Stimulated activated CD4-positive, alpha-beta T cell treated with anti-CD3 and anti-CD28 coated beads, TNF-alpha, amount 100 ng/mL, for 1 hour (primary cell): ENCODE measurements around the gene MLXIPL.
"Not testable (repeated sequence)": the region's sequence is repeated elsewhere in the genome, so short reads cannot be mapped to it uniquely, and the experiment has no call there.

Experiments used
- DNase-seq, 3 donors: peaks; one replicate each; pipeline ENCODE4 v3.0.0-alpha.2; 2020; ENCODE audit warnings: low read depth in 3 of 3, low spot score in 1 of 3

The MLXIPL gene, protein sequence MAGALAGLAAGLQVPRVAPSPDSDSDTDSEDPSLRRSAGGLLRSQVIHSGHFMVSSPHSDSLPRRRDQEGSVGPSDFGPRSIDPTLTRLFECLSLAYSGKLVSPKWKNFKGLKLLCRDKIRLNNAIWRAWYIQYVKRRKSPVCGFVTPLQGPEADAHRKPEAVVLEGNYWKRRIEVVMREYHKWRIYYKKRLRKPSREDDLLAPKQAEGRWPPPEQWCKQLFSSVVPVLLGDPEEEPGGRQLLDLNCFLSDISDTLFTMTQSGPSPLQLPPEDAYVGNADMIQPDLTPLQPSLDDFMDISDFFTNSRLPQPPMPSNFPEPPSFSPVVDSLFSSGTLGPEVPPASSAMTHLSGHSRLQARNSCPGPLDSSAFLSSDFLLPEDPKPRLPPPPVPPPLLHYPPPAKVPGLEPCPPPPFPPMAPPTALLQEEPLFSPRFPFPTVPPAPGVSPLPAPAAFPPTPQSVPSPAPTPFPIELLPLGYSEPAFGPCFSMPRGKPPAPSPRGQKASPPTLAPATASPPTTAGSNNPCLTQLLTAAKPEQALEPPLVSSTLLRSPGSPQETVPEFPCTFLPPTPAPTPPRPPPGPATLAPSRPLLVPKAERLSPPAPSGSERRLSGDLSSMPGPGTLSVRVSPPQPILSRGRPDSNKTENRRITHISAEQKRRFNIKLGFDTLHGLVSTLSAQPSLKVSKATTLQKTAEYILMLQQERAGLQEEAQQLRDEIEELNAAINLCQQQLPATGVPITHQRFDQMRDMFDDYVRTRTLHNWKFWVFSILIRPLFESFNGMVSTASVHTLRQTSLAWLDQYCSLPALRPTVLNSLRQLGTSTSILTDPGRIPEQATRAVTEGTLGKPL

DNA sequence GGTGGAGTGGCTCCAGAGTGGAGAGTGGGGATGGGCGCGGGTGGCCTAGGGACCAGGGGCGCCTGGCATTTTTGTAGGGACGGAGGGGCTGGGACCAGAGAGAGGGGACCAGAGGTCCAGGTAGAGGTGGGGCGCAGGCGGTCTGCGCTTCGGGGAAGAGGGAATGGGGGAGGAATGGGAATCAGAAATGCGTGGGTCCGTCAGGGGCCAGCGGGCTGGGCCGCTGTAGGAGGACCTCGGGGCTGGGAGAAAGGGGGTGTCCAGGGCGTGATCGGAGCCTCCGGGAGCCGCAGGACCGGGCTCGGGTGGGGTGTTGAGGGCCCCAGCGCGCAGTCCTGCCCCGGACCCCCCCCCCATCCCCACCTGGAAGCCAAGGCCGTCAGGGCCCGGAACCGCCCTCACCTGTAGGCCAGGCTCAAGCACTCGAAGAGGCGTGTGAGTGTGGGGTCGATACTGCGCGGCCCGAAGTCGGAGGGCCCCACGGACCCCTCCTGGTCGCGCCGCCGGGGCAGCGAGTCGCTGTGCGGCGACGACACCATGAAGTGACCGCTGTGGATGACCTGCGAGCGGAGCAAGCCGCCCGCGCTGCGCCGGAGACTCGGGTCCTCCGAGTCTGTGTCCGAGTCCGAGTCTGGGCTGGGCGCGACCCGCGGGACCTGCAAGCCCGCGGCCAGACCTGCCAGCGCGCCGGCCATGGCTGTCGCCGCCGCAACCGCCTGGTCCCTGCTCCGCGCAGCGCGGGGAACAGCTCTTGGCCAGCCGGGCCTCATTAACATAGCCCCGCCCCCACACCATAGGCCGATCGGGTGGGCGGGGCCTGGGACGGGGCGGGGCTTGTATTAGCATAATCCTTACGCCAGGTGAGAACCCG is at the start of gene MLXIPL:
Gene MLXIPL (minus strand): TSS at position 725 of the 871 bp plus-strand sequence. CDS start 30 bp downstream, at position 695.
- peak in 1 of 3 donors; percentile 42 for DNase-seq

- no peak for DNase-seq
Measured at GRCh38 chr7:73671857-73672445, 47.6 kb upstream of the MLXIPL start.

DNA sequence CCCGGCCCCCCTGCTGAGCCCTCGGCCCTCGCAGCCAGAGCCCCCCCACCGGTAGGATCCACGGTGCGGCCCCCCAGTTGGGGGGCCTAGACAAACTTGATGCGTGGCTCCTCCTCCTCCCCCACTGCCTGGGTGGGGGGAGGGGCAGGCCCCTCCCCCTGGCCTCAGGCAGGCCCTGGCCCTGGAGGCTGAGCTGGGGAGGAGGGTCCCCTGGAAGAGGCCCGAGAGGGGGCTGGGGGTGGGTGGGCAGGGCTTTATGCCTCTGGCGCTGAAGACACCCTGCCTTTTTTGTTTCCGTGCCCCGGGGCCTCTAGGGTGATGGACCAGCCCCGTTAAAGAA is 47.0 kb upstream of the MLXIPL start:
- DNase-seq = no peak

- no peak for DNase-seq
Measured at GRCh38 chr7:73669858-73670385, 45.6 kb upstream of the MLXIPL start.

DNA sequence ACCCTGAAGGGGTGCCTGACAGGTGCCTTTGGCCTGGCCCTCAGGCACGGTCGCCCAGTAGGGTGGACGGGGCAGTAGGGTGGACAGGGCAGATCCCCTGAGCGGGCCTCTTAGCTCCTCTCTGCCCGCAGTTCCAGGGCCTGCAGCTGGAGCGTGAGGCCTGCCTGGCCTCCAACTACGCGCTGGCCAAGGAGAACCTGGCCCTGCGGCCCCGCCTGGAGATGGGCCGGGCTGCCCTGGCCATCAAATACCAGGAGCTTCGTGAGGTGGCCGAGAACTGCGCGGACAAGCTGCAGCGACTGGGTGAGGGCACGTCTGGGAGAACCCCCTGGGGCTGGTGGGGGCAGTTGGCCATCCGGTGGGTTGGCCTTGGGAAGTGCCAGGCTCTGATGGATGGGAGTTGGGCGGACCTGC is 45.0 kb upstream of the MLXIPL start:
- DNase-seq = no peak

- DNase-seq = no peak
Measured at GRCh38 chr7:73668886-73669230, 44.5 kb upstream of the MLXIPL start.

DNA sequence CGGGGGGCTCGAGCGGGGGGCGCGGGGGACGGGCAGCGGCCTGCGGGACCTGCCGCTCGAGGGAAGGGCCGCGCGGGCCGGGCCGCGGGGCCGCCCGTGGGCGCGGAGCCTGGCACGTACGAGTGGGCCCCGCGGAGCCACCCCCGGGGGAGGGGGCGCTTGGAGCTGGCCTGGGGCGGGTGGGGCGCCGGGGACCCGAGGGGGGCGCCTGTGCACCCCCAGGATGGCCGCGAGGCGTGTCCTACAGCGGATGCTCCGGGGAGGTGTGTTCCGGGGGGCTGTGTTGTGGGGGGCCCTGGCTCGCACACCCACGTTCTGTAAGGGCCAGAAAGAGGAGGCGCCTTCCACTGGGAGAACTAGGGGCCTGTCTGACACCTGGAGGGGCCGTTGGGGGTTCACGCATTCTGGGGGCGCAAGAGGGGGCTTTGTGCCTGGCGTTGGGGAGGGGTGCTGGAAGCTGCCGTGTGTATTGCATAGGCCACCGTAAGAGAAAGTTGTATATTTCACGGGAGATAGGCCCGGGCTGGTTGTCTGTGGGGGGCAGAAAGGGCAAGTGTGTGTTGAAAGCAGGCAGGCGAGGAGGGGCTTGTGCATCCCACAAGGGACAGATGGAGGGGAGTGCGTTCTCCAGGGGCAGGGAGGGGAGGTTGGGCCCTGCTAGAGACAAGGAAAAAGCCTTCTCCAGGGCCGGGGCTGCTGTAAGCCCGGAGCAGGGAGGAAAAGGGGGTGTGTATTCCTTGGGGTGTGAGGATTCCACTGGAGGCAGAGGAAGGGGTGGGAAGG is 44.0 kb upstream of the MLXIPL start:
- no peak for DNase-seq

DNA sequence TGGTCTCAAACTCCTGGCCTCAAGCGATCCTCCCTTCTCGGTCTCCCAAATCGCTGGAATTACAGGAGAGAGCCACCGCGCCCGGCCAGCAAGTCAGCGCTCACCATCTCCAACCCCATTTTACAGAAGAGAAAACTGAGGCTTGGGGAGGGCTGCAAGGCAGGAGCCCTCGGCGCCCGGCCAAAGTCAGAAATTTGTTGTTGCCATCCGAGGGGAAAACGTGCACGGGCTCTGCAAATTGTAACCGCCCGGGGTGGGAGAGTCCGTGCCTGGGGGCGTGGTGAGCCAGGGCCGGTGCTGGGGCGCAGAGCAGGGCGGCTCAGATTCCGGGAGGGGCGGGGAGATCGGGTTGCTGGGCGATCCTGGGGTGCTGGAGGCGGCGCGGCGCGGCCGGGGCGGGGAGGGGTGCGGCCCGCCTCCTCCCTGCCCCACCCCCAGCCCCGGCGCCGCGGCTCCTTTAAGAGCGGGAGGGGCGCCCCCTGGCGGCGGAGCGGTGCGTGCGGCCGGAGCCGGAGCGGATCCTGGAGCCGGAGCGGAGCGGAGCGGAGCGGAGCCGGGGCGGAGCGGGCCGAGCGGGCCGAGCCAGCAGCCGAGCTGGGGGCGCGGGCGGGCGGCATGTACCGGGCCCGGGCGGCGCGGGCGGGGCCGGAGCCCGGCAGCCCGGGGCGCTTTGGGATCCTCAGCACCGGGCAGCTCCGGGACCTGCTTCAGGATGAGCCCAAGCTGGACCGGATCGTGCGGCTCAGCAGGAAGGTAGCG is 43.2 kb upstream of the MLXIPL start, which contains the start of gene VPS37D:
Gene VPS37D (plus strand): TSS at position 488 of the 759 bp plus-strand sequence. CDS start 128 bp downstream, at position 616.
- DNase-seq = peak; percentile 82 to 95 (median 93)

- no peak for DNase-seq
Measured at GRCh38 chr7:73663033-73663432, 38.7 kb upstream of the MLXIPL start.

DNA sequence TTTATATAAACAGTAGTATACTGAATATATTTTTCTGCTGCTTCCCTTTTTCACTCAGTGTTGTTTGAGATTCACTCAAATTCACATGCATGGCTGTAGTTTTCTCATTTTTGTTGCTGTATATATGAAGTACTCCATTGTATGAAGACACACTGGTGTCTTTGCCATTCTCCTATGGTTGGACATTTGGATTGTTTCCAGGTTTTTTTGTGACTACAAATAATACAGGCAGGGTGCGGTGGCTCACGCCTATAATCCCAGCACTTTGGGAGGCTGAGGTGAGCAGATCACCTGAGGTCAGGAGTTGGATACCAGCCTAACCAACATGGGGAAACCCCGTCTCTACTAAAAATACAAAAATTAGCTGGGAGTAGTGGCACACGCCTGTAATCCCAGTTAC is 36.3 kb upstream of the MLXIPL start:
- not testable (repeated sequence) for DNase-seq

DNA sequence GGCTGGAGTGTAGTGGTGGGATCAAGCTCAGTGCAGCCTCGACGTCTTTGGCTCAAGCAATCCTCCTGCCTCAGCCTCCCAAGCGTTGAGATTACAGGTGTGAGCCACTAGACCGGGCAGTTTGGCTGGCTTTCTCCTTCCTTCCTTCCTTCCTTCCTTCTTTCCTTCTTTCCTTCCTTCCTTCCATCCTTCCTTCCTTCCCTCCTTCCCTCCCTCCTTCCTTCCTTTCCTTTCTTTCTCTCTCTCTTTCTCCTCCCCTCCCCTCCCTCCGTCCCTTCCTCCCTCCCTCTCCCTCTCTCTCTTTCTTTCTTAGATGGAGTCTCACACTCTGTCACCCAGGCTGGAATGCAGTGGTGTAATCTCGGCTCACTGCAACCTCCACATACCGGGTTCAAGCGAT is 35.7 kb upstream of the MLXIPL start:
- no peak for DNase-seq

GRCh38 chr7:73655309-73655708 is 31.0 kb upstream of the MLXIPL start:
- DNase-seq = not testable (repeated sequence)

- no peak for DNase-seq
Measured at GRCh38 chr7:73652541-73652949, 28.2 kb upstream of the MLXIPL start.

DNA sequence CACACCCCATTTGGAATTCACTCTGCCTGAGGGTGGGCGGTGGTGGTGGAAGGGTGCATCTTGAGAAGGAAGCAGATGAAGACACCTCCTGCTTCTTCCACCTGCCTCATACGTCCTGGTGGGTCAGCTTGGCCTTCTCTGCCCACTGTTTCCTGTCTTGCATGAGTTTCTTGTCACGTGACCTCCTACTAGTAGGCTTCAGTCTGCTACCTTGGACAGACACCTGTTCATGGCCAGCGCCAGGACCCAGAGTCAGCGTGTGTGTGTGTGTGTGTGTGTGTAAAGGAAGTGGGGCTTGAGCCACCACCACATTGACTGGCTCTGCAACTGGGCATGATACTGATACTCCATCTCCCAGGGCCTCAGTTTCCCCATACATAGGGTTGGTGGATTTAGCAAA is 26.2 kb upstream of the MLXIPL start:
- no peak for DNase-seq

- no peak for DNase-seq
Measured at GRCh38 chr7:73649576-73649975, 25.3 kb upstream of the MLXIPL start.

DNA sequence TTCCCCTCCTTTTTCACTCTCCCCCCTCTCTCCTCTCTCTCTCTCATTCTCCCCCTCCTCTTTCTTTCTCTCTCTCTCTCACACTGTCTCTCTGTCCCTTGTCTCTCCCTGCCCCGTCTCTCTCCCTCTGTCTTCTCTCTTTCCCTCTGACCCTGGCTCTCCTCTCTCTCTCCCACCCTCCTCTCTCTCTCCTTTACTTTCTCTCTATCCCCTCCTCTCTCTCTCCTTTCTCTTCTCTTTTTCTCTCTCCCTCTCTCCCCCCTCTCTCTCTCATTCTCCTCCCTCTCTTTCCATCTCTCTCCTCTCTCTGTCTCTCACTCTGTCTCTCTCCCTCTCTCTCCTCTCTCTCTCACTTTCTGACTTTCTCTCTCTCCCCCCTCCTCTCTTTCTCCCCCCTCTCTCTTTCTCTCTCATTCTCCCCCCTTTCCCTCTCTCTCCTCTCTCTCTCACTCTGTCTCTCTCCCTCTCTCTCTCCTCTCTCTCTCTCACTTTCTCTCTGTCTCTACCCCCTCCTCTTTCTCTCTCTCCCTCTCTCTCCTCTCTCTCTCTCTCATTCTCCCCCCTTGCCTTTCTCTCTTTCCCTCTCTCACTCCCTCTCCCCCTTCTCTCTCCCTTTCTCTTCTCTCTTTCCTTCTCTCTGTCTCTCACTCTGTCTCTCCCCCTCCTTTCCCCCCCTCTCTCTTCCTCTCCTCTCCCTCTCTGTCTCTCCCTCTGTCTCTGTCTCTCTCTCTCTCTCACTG is 24.4 kb upstream of the MLXIPL start:
- DNase-seq = no peak

- no peak for DNase-seq
Measured at GRCh38 chr7:73647725-73648592, 23.6 kb upstream of the MLXIPL start.
